ENCODE data around the gene RELB. TPM values are rescaled to one million over a fixed set of nuclear protein-coding genes. Genes with fewer than 3 reads are reported as not detected.

Gene RELB
- total RNA-seq, 5 donors from 2014 or later (not counting 1 experiment from before 2014, with no cell fraction given): 29.4 to 65.5 (median 40.4) TPM

DNA sequence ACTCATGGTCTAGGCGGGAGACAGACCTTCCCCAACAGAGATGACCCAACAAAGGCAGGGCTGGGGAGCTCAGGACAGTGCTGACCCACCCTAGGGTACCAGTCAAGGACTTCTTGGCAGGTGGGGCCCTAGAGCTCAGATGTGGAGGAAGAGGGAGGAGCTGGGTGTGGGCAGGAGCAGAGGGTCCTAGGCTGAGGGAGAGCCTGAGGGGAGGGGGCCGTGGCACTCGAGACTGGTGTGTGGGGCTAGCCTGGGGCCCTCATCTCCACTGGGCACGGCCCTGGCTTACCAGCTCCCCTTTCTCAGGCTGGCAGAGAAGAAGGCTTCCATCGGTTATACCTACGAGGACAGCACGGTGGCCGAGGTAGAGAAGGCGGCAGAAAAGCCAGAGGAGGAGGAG, 56.2 kb downstream of the RELB start:
- Histone ChIP-seq H3K4me3 (ENCODE audit: control insufficient read depth in 1 of 2, extremely low read depth in 1 of 2, low read length in 1 of 2) (no peak overlapping the region), H3K4me1 (ENCODE audit: control insufficient read depth in 1 of 2, extremely low read depth in 1 of 2, insufficient read depth in 2 of 2, low read length in 2 of 2) (peaks cover 0 to 7% of the 10 kb centered on the region in 2 experiments), H3K9me3 (no peaks in the 10 kb centered on the region), H3K27me3 (replicated peaks in 1 of 2; ENCODE audit: control insufficient read depth in 2 of 2, extremely low read depth in 1 of 2, insufficient read depth in 2 of 2, low read length in 1 of 2) (no peaks in the 10 kb centered on the region), H3K36me3 (ENCODE audit: control insufficient read depth in 2 of 2, extremely low read depth in 1 of 2, insufficient read depth in 1 of 2, low read length in 1 of 2) (peaks cover 49 to 91% of the 10 kb centered on the region in 2 donors), H3K27ac (ENCODE audit: low read length) (no peak overlapping the region)
- CTCF ChIA-PET: no interaction called here
- peaks cover 4 to 11% (median 5%) of the 10 kb centered on the region in 3 donors for H3K4me1 Mint-ChIP-seq
- POLR2A ChIA-PET: interaction anchor here in 1 of 2 donors (0.6 kb wide), 1 partner anchor 29 kb away, joined by 4 read pairs; no protein-coding TSS in a partner anchor
- no peaks in the 10 kb centered on the region for H3K27me3 Mint-ChIP-seq
- H3K36me3 Mint-ChIP-seq: peaks cover 54% of the 10 kb centered on the region
- DNase-seq (no peak), ATAC-seq (replicated peaks in 1 of 4) (no peak)
- H3K4me3 Mint-ChIP-seq: no peak overlapping the region
- WGBS (ENCODE audit: insufficient coverage): 97% methylated on average over 5 of the region's 9 CpGs
- no peak overlapping the region for H3K27ac Mint-ChIP-seq
- H3K9me3 Mint-ChIP-seq: no peaks in the 10 kb centered on the region

DNA sequence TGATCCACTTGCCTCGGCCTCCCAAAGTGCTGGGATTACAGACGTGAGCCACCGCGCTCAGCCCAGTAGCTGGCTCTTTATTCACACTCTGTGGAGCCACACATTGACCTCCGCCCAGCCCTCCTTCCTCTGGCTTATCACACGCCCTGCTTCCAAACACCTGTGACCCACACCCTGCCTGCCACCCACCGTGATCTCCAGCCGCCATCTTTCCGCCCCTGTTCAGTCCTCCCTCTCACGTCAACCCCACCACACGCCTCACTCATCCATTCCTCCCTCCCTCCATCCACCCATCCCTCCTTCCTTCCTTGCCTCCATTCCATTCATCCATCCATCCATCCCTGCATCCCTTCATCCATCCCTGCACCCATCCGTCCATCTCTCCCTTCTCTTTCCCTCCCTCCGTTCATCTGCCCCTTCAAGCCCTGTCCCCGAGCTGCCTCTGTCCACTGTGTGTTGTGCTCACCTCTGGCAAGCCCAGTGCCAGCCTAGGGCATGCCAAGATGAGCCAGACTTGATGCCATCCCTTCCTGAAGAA, 57.4 kb downstream of the RELB start:
- Mint-ChIP-seq H3K27ac (no peak overlapping the region), H3K4me3 (no peak overlapping the region), H3K9me3 (no peaks in the 10 kb centered on the region), H3K36me3 (peaks cover 55% of the 10 kb centered on the region), H3K4me1 (peaks cover 4 to 11% (median 5%) of the 10 kb centered on the region in 3 donors), H3K27me3 (no peaks in the 10 kb centered on the region)
- CTCF ChIA-PET: interaction anchor here (1.0 to 1.4 kb wide), 4 partner anchors 20 to 213 kb away, joined by 3 to 9 read pairs (median 4); partner anchors contain the start of genes CLASRP (in 1 of the 2) and NECTIN2 (in 1 of the 2)
- Histone ChIP-seq H3K36me3 (ENCODE audit: control insufficient read depth in 2 of 2, extremely low read depth in 1 of 2, insufficient read depth in 1 of 2, low read length in 1 of 2) (peaks cover 46 to 93% of the 10 kb centered on the region in 2 donors), H3K4me1 (ENCODE audit: control insufficient read depth in 1 of 2, extremely low read depth in 1 of 2, insufficient read depth in 2 of 2, low read length in 2 of 2) (peaks cover 0 to 7% of the 10 kb centered on the region in 2 experiments), H3K9me3 (no peaks in the 10 kb centered on the region), H3K27ac (ENCODE audit: low read length) (no peak overlapping the region), H3K4me3 (ENCODE audit: control insufficient read depth in 1 of 2, extremely low read depth in 1 of 2, low read length in 1 of 2) (no peak overlapping the region), H3K27me3 (replicated peaks in 1 of 2; ENCODE audit: control insufficient read depth in 2 of 2, extremely low read depth in 1 of 2, insufficient read depth in 2 of 2, low read length in 1 of 2) (no peaks in the 10 kb centered on the region)
- POLR2A ChIA-PET: no interaction called here
- DNase-seq (no peak), ATAC-seq (replicated peaks in 1 of 4) (peak in 1 of 4 experiments; percentile 10)
- WGBS (ENCODE audit: insufficient coverage): 92% methylated on average over 14 of the region's 14 CpGs

DNA sequence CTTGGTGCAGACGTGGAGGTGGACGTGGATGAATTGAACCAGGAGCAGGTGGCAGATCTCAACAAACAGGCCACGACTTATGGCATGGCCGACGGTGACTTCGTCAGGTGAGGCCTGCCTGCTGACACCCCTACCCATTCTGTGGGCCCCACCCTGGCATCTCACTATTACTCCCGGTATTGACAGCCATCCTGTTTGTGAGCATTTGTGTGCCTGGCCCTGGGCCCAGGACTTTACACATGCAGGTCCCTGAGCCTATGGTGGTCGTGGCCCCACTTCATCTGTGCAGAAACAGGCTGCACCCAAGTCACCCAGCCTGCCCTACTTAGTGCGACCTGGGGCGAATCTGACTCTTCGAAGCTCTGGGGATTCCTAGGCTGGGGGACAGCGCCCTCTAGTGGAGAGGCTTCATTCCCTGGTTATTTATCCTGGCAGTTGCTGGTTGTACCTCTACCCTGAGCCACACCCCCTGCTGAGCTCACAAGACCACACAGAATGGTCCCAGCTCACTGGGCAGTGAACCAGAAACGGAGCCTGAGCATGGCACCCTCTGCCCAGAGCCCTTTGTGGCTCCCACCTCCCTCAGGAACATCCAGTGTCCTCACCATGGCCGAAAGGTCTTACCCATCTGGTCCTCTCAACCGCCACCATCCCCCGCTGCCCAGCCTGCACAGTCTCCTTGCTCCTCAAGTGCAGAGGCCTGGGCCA, 58.1 kb downstream of the RELB start:
- H3K27ac Mint-ChIP-seq: no peak overlapping the region
- Histone ChIP-seq H3K27me3 (replicated peaks in 1 of 2; ENCODE audit: control insufficient read depth in 2 of 2, extremely low read depth in 1 of 2, insufficient read depth in 2 of 2, low read length in 1 of 2) (no peaks in the 10 kb centered on the region), H3K4me1 (ENCODE audit: control insufficient read depth in 1 of 2, extremely low read depth in 1 of 2, insufficient read depth in 2 of 2, low read length in 2 of 2) (peaks cover 0 to 7% of the 10 kb centered on the region in 2 experiments), H3K27ac (ENCODE audit: low read length) (no peak overlapping the region), H3K4me3 (ENCODE audit: control insufficient read depth in 1 of 2, extremely low read depth in 1 of 2, low read length in 1 of 2) (no peak overlapping the region), H3K9me3 (no peaks in the 10 kb centered on the region), H3K36me3 (ENCODE audit: control insufficient read depth in 2 of 2, extremely low read depth in 1 of 2, insufficient read depth in 1 of 2, low read length in 1 of 2) (peaks cover 49 to 89% of the 10 kb centered on the region in 2 donors)
- DNase-seq (peak; percentile 59 to 91 (median 80)), ATAC-seq (replicated peaks in 1 of 4) (peak; percentile 71 to 89 (median 86))
- no peaks in the 10 kb centered on the region for H3K27me3 Mint-ChIP-seq
- no peaks in the 10 kb centered on the region for H3K9me3 Mint-ChIP-seq
- CTCF ChIA-PET: interaction anchor here (0.6 to 1.4 kb wide), 10 partner anchors 18 to 336 kb away, joined by 3 to 9 read pairs (median 3); partner anchors contain the start of genes CLASRP (in 1 of the 2) and NECTIN2 (in 1 of the 2)
- H3K4me1 Mint-ChIP-seq: peaks cover 4 to 11% (median 5%) of the 10 kb centered on the region in 3 donors
- POLR2A ChIA-PET: interaction anchor here in 1 of 2 donors (0.5 kb wide), 1 partner anchor 20 kb away, joined by 3 read pairs; no protein-coding TSS in a partner anchor
- H3K36me3 Mint-ChIP-seq: peaks cover 52% of the 10 kb centered on the region
- WGBS (ENCODE audit: insufficient coverage): 72% methylated on average over 16 of the region's 16 CpGs
- no peak overlapping the region for H3K4me3 Mint-ChIP-seq

GRCh38 chr19:45061965-45062364, 60.7 kb downstream of the RELB start:
- H3K4me3 Mint-ChIP-seq: no peak overlapping the region
- H3K9me3 Mint-ChIP-seq: no peaks in the 10 kb centered on the region
- no peak overlapping the region for H3K27ac Mint-ChIP-seq
- Histone ChIP-seq H3K9me3 (no peaks in the 10 kb centered on the region), H3K27me3 (replicated peaks in 1 of 2; ENCODE audit: control insufficient read depth in 2 of 2, extremely low read depth in 1 of 2, insufficient read depth in 2 of 2, low read length in 1 of 2) (no peaks in the 10 kb centered on the region), H3K4me1 (ENCODE audit: control insufficient read depth in 1 of 2, extremely low read depth in 1 of 2, insufficient read depth in 2 of 2, low read length in 2 of 2) (peaks cover 0 to 7% of the 10 kb centered on the region in 2 experiments), H3K27ac (ENCODE audit: low read length) (no peak overlapping the region), H3K36me3 (ENCODE audit: control insufficient read depth in 2 of 2, extremely low read depth in 1 of 2, insufficient read depth in 1 of 2, low read length in 1 of 2) (peaks cover 38 to 85% of the 10 kb centered on the region in 2 donors), H3K4me3 (ENCODE audit: control insufficient read depth in 1 of 2, extremely low read depth in 1 of 2, low read length in 1 of 2) (no peak overlapping the region)
- CTCF ChIA-PET: no interaction called here
- no CpG with 5 or more reads among the region's 4 CpGs for WGBS (ENCODE audit: insufficient coverage)
- H3K4me1 Mint-ChIP-seq: peaks cover 4 to 11% (median 5%) of the 10 kb centered on the region in 3 donors
- H3K36me3 Mint-ChIP-seq: peaks cover 50% of the 10 kb centered on the region
- DNase-seq: no peak
- no peak for ATAC-seq (replicated peaks in 1 of 4)
- H3K27me3 Mint-ChIP-seq: no peaks in the 10 kb centered on the region
- POLR2A ChIA-PET: interaction anchor here in 1 of 2 donors (0.5 kb wide), 1 partner anchor 54 kb away, joined by 11 read pairs; no protein-coding TSS in a partner anchor

GRCh38 chr19:45063851-45064801, 62.9 kb downstream of the RELB start:
- ChIA-PET CTCF (interaction anchor here in 1 of 2 donors (0.6 kb wide), 1 partner anchor 23 kb away, joined by 7 read pairs; no protein-coding TSS in a partner anchor), POLR2A (no interaction called here)
- H3K9me3 Mint-ChIP-seq: no peaks in the 10 kb centered on the region

More at GRCh38 chr19:45063851-45064801, 62.9 kb downstream of the RELB start:
- H3K27me3 ChIP-seq (replicated peaks in 1 of 2; ENCODE audit: control insufficient read depth in 2 of 2, extremely low read depth in 1 of 2, insufficient read depth in 2 of 2, low read length in 1 of 2): no peaks in the 10 kb centered on the region
- no peaks in the 10 kb centered on the region for H3K9me3 ChIP-seq
- over 99% methylated on average over 51 of the region's 85 CpGs for WGBS (ENCODE audit: insufficient coverage)
- H3K4me3 ChIP-seq (ENCODE audit: control insufficient read depth in 1 of 2, extremely low read depth in 1 of 2, low read length in 1 of 2): no peak overlapping the region
- peaks cover 0 to 7% of the 10 kb centered on the region in 2 experiments for H3K4me1 ChIP-seq (ENCODE audit: control insufficient read depth in 1 of 2, extremely low read depth in 1 of 2, insufficient read depth in 2 of 2, low read length in 2 of 2)
- Mint-ChIP-seq H3K27me3 (no peaks in the 10 kb centered on the region), H3K36me3 (peaks cover 37% of the 10 kb centered on the region), H3K4me3 (no peak overlapping the region), H3K27ac (no peak overlapping the region), H3K4me1 (peaks cover 3 to 10% (median 3%) of the 10 kb centered on the region in 3 donors)
- no peak for DNase-seq
- peaks cover 32 to 76% of the 10 kb centered on the region in 2 donors for H3K36me3 ChIP-seq (ENCODE audit: control insufficient read depth in 2 of 2, extremely low read depth in 1 of 2, insufficient read depth in 1 of 2, low read length in 1 of 2)
- no peak overlapping the region for H3K27ac ChIP-seq (ENCODE audit: low read length)
- ATAC-seq (replicated peaks in 1 of 4): no peak
